ENCODE data around the gene SEPTIN10. TPM values are rescaled to one million over a fixed set of nuclear protein-coding genes. Genes with fewer than 3 reads are reported as not detected.

Gene SEPTIN10
- total RNA-seq, 1 donor from 2014 or later = 99.5 TPM

- H3K4me1 Mint-ChIP-seq = peaks cover 5% of the 10 kb centered on the region
- H3K4me3 Mint-ChIP-seq = no peak overlapping the region
- no peak for TF ChIP-seq CTCF (conservative IDR thresholded peaks at IDR 0.05)
- peaks cover 44% of the 10 kb centered on the region for H3K36me3 Mint-ChIP-seq (ENCODE audit: low read depth)
- no peak for DNase-seq (ENCODE audit: low read depth, low spot score)
- H3K27me3 Mint-ChIP-seq (ENCODE audit: low read depth) = no peaks in the 10 kb centered on the region
- peaks cover 2% of the 10 kb centered on the region for H3K9me3 Mint-ChIP-seq
- no peak overlapping the region for H3K27ac Mint-ChIP-seq (ENCODE audit: unreplicated experiment)
Observed at GRCh38 chr2:109555346-109555900, 58.3 kb downstream of the SEPTIN10 start.

- peaks cover 2% of the 10 kb centered on the region for H3K9me3 Mint-ChIP-seq
- peaks cover 5% of the 10 kb centered on the region for H3K4me1 Mint-ChIP-seq
- H3K27ac Mint-ChIP-seq (ENCODE audit: unreplicated experiment) = peak overlapping the region; percentile 28
- TF ChIP-seq CTCF (conservative IDR thresholded peaks at IDR 0.05) = no peak
- no peaks in the 10 kb centered on the region for H3K27me3 Mint-ChIP-seq (ENCODE audit: low read depth)
- H3K36me3 Mint-ChIP-seq (ENCODE audit: low read depth) = peaks cover 40% of the 10 kb centered on the region
- no peak overlapping the region for H3K4me3 Mint-ChIP-seq
- no peak for DNase-seq (ENCODE audit: low read depth, low spot score)
Observed at GRCh38 chr2:109554758-109555157, 59.0 kb downstream of the SEPTIN10 start.

GRCh38 chr2:109549016-109549590 is 64.7 kb downstream of the SEPTIN10 start:
- DNase-seq (ENCODE audit: low read depth, low spot score) = no peak
- Mint-ChIP-seq H3K27ac (ENCODE audit: unreplicated experiment) (no peak overlapping the region), H3K4me1 (peaks cover 12% of the 10 kb centered on the region), H3K27me3 (ENCODE audit: low read depth) (no peaks in the 10 kb centered on the region), H3K9me3 (peaks cover 2% of the 10 kb centered on the region), H3K36me3 (ENCODE audit: low read depth) (peaks cover 25% of the 10 kb centered on the region), H3K4me3 (no peak overlapping the region)
- no peak for TF ChIP-seq CTCF (conservative IDR thresholded peaks at IDR 0.05)

- Mint-ChIP-seq H3K4me3 (no peak overlapping the region), H3K9me3 (no peaks in the 10 kb centered on the region)
- TF ChIP-seq CTCF (conservative IDR thresholded peaks at IDR 0.05) = no peak
Observed at GRCh38 chr2:109547280-109547679, 66.5 kb downstream of the SEPTIN10 start.

GRCh38 chr2:109545828-109546713 is 67.7 kb downstream of the SEPTIN10 start:
- peaks cover 12% of the 10 kb centered on the region for H3K4me1 Mint-ChIP-seq
- H3K9me3 Mint-ChIP-seq = no peaks in the 10 kb centered on the region
- peak; percentile 96 for TF ChIP-seq CTCF (conservative IDR thresholded peaks at IDR 0.05)
- H3K27ac Mint-ChIP-seq (ENCODE audit: unreplicated experiment) = no peak overlapping the region
- H3K4me3 Mint-ChIP-seq = no peak overlapping the region
- peaks cover 9% of the 10 kb centered on the region for H3K36me3 Mint-ChIP-seq (ENCODE audit: low read depth)
- no peaks in the 10 kb centered on the region for H3K27me3 Mint-ChIP-seq (ENCODE audit: low read depth)
- peak; percentile 74 for DNase-seq (ENCODE audit: low read depth, low spot score)

More at GRCh38 chr2:109547280-109547679, 66.5 kb downstream of the SEPTIN10 start:
- Mint-ChIP-seq H3K4me1 (peaks cover 12% of the 10 kb centered on the region), H3K27me3 (ENCODE audit: low read depth) (no peaks in the 10 kb centered on the region), H3K27ac (ENCODE audit: unreplicated experiment) (no peak overlapping the region), H3K36me3 (ENCODE audit: low read depth) (peaks cover 16% of the 10 kb centered on the region)
- DNase-seq (ENCODE audit: low read depth, low spot score) = no peak
